ENCODE results near the gene TNNI3.

The TNNI3 gene

GRCh38 chr19:55137915-55138314 lies 19.6 kb downstream of the TNNI3 start:
- Histone ChIP-seq H3K27me3 (replicated peaks in 2 of 5; ENCODE audit: control insufficient read depth in 4 of 5, insufficient read depth in 5 of 5, low read length in 4 of 5) (peaks cover 0 to 23% (median 0%) of the 10 kb centered on the region in 5 experiments), H3K27ac (ENCODE audit: insufficient read depth in 1 of 2, low read depth in 1 of 2, low read length in 2 of 2, poor library complexity in 1 of 2, severe bottlenecking in 2 of 2) (no peak overlapping the region), H3K36me3 (ENCODE audit: control insufficient read depth in 4 of 4, insufficient read depth in 4 of 4, low read length in 3 of 4) (no peaks in the 10 kb centered on the region), H3K4me3 (ENCODE audit: control insufficient read depth in 1 of 7, extremely low read depth in 1 of 7, insufficient read depth in 4 of 7, low read depth in 2 of 7, low read length in 6 of 7) (no peak overlapping the region), H3K4me1 (ENCODE audit: control extremely low read depth in 1 of 4, control insufficient read depth in 4 of 4, insufficient read depth in 4 of 4, low read length in 3 of 4) (peaks cover 0 to 9% (median 7%) of the 10 kb centered on the region in 4 experiments), H3K9me3 (ENCODE audit: control extremely low read depth in 1 of 5, control insufficient read depth in 4 of 5, insufficient read depth in 2 of 5, low read depth in 1 of 5, low read length in 4 of 5) (no peaks in the 10 kb centered on the region)
- WGBS (ENCODE audit: insufficient coverage) = 73% methylated on average over 2 of the region's 9 CpGs
- DNase-seq = no peak
- ChIA-PET CTCF (no interaction called here), POLR2A (no interaction called here)

GRCh38 chr19:55136399-55137102 lies 21.0 kb downstream of the TNNI3 start:
- H3K9me3 ChIP-seq (ENCODE audit: control extremely low read depth in 1 of 5, control insufficient read depth in 4 of 5, insufficient read depth in 2 of 5, low read depth in 1 of 5, low read length in 4 of 5) = no peaks in the 10 kb centered on the region
- no peak for DNase-seq
- peaks cover 0 to 10% (median 0%) of the 10 kb centered on the region in 5 experiments for H3K27me3 ChIP-seq (replicated peaks in 2 of 5; ENCODE audit: control insufficient read depth in 4 of 5, insufficient read depth in 5 of 5, low read length in 4 of 5)
- H3K4me3 ChIP-seq (ENCODE audit: control insufficient read depth in 1 of 7, extremely low read depth in 1 of 7, insufficient read depth in 4 of 7, low read depth in 2 of 7, low read length in 6 of 7) = no peak overlapping the region
- 92% methylated on average over 17 of the region's 17 CpGs for WGBS (ENCODE audit: insufficient coverage)
- peaks cover 0 to 9% (median 8%) of the 10 kb centered on the region in 4 experiments for H3K4me1 ChIP-seq (ENCODE audit: control extremely low read depth in 1 of 4, control insufficient read depth in 4 of 4, insufficient read depth in 4 of 4, low read length in 3 of 4)
- no peak overlapping the region for H3K27ac ChIP-seq (ENCODE audit: insufficient read depth in 1 of 2, low read depth in 1 of 2, low read length in 2 of 2, poor library complexity in 1 of 2, severe bottlenecking in 2 of 2)
- ChIA-PET POLR2A (interaction anchor here (0.6 kb wide), 1 partner anchor 13 kb away, joined by 3 read pairs; no protein-coding TSS in a partner anchor), CTCF (interaction anchor here (0.8 to 2.1 kb wide), 5 partner anchors 24 to 365 kb away, joined by 3 to 8 read pairs (median 4); no protein-coding TSS in a partner anchor)
- no peaks in the 10 kb centered on the region for H3K36me3 ChIP-seq (ENCODE audit: control insufficient read depth in 4 of 4, insufficient read depth in 4 of 4, low read length in 3 of 4)

GRCh38 chr19:55134736-55135135 lies 22.8 kb downstream of the TNNI3 start:
- H3K4me3 ChIP-seq (ENCODE audit: control insufficient read depth in 1 of 7, extremely low read depth in 1 of 7, insufficient read depth in 4 of 7, low read depth in 2 of 7, low read length in 6 of 7) = no peak overlapping the region
- H3K27me3 ChIP-seq (replicated peaks in 2 of 5; ENCODE audit: control insufficient read depth in 4 of 5, insufficient read depth in 5 of 5, low read length in 4 of 5) = peaks cover 0 to 4% (median 0%) of the 10 kb centered on the region in 5 experiments
- no peaks in the 10 kb centered on the region for H3K9me3 ChIP-seq (ENCODE audit: control extremely low read depth in 1 of 5, control insufficient read depth in 4 of 5, insufficient read depth in 2 of 5, low read depth in 1 of 5, low read length in 4 of 5)
- POLR2A ChIA-PET = no interaction called here
- no CpG with 5 or more reads among the region's 3 CpGs for WGBS (ENCODE audit: insufficient coverage)
- H3K4me1 ChIP-seq (ENCODE audit: control extremely low read depth in 1 of 4, control insufficient read depth in 4 of 4, insufficient read depth in 4 of 4, low read length in 3 of 4) = peaks cover 0 to 7% (median 3%) of the 10 kb centered on the region in 4 experiments
- no peaks in the 10 kb centered on the region for H3K36me3 ChIP-seq (ENCODE audit: control insufficient read depth in 4 of 4, insufficient read depth in 4 of 4, low read length in 3 of 4)
- CTCF ChIA-PET = interaction anchor here (0.9 to 2.1 kb wide), 4 partner anchors 223 to 283 kb away, joined by 3 to 8 read pairs (median 3); no protein-coding TSS in a partner anchor
- H3K27ac ChIP-seq (ENCODE audit: insufficient read depth in 1 of 2, low read depth in 1 of 2, low read length in 2 of 2, poor library complexity in 1 of 2, severe bottlenecking in 2 of 2) = no peak overlapping the region
- no peak for DNase-seq

GRCh38 chr19:55133639-55134444 lies 23.7 kb downstream of the TNNI3 start:
- POLR2A ChIA-PET = no interaction called here
- WGBS (ENCODE audit: insufficient coverage) = 75% methylated on average over 23 of the region's 25 CpGs
- CTCF ChIA-PET = interaction anchor here (0.9 to 2.1 kb wide), 6 partner anchors 13 to 284 kb away, joined by 3 to 5 read pairs (median 4); no protein-coding TSS in a partner anchor

GRCh38 chr19:55132453-55133129 lies 24.9 kb downstream of the TNNI3 start:
- H3K9me3 ChIP-seq (ENCODE audit: control extremely low read depth in 1 of 5, control insufficient read depth in 4 of 5, insufficient read depth in 2 of 5, low read depth in 1 of 5, low read length in 4 of 5) = no peaks in the 10 kb centered on the region
- no peak overlapping the region for H3K27ac ChIP-seq (ENCODE audit: insufficient read depth in 1 of 2, low read depth in 1 of 2, low read length in 2 of 2, poor library complexity in 1 of 2, severe bottlenecking in 2 of 2)
- WGBS (ENCODE audit: insufficient coverage) = 28% methylated on average over 9 of the region's 14 CpGs
- DNase-seq = peak in 2 of 3 donors; percentile 57 to 63
- peaks cover 0 to 4% (median 0%) of the 10 kb centered on the region in 5 experiments for H3K27me3 ChIP-seq (replicated peaks in 2 of 5; ENCODE audit: control insufficient read depth in 4 of 5, insufficient read depth in 5 of 5, low read length in 4 of 5)
- H3K36me3 ChIP-seq (ENCODE audit: control insufficient read depth in 4 of 4, insufficient read depth in 4 of 4, low read length in 3 of 4) = no peaks in the 10 kb centered on the region
- ChIA-PET POLR2A (interaction anchor here (0.6 kb wide), 1 partner anchor 58 kb away, joined by 4 read pairs; no protein-coding TSS in a partner anchor), CTCF (interaction anchor here (0.5 to 2.1 kb wide), 8 partner anchors 9 to 253 kb away, joined by 4 to 8 read pairs (median 5); no protein-coding TSS in a partner anchor)
- no peak overlapping the region for H3K4me3 ChIP-seq (ENCODE audit: control insufficient read depth in 1 of 7, extremely low read depth in 1 of 7, insufficient read depth in 4 of 7, low read depth in 2 of 7, low read length in 6 of 7)
- peaks cover 0 to 7% (median 3%) of the 10 kb centered on the region in 4 experiments for H3K4me1 ChIP-seq (ENCODE audit: control extremely low read depth in 1 of 4, control insufficient read depth in 4 of 4, insufficient read depth in 4 of 4, low read length in 3 of 4)

More at GRCh38 chr19:55133639-55134444, 23.7 kb downstream of the TNNI3 start:
- Histone ChIP-seq H3K27me3 (replicated peaks in 2 of 5; ENCODE audit: control insufficient read depth in 4 of 5, insufficient read depth in 5 of 5, low read length in 4 of 5) (peaks cover 0 to 4% (median 0%) of the 10 kb centered on the region in 5 experiments), H3K4me3 (ENCODE audit: control insufficient read depth in 1 of 7, extremely low read depth in 1 of 7, insufficient read depth in 4 of 7, low read depth in 2 of 7, low read length in 6 of 7) (no peak overlapping the region), H3K4me1 (ENCODE audit: control extremely low read depth in 1 of 4, control insufficient read depth in 4 of 4, insufficient read depth in 4 of 4, low read length in 3 of 4) (peaks cover 0 to 7% (median 3%) of the 10 kb centered on the region in 4 experiments), H3K9me3 (ENCODE audit: control extremely low read depth in 1 of 5, control insufficient read depth in 4 of 5, insufficient read depth in 2 of 5, low read depth in 1 of 5, low read length in 4 of 5) (no peaks in the 10 kb centered on the region), H3K27ac (ENCODE audit: insufficient read depth in 1 of 2, low read depth in 1 of 2, low read length in 2 of 2, poor library complexity in 1 of 2, severe bottlenecking in 2 of 2) (no peak overlapping the region), H3K36me3 (ENCODE audit: control insufficient read depth in 4 of 4, insufficient read depth in 4 of 4, low read length in 3 of 4) (no peaks in the 10 kb centered on the region)
- DNase-seq = peak in 1 of 3 donors; percentile 31

GRCh38 chr19:55131421-55131820 lies 26.1 kb downstream of the TNNI3 start:
- DNase-seq = no peak
- no peak overlapping the region for H3K27ac ChIP-seq (ENCODE audit: insufficient read depth in 1 of 2, low read depth in 1 of 2, low read length in 2 of 2, poor library complexity in 1 of 2, severe bottlenecking in 2 of 2)
- H3K36me3 ChIP-seq (ENCODE audit: control insufficient read depth in 4 of 4, insufficient read depth in 4 of 4, low read length in 3 of 4) = no peaks in the 10 kb centered on the region
- ChIA-PET POLR2A (no interaction called here), CTCF (interaction anchor here (1.5 to 2.1 kb wide), 2 partner anchors 12 to 15 kb away, joined by 5 read pairs; no protein-coding TSS in a partner anchor)
- H3K4me3 ChIP-seq (ENCODE audit: control insufficient read depth in 1 of 7, extremely low read depth in 1 of 7, insufficient read depth in 4 of 7, low read depth in 2 of 7, low read length in 6 of 7) = no peak overlapping the region
- H3K9me3 ChIP-seq (ENCODE audit: control extremely low read depth in 1 of 5, control insufficient read depth in 4 of 5, insufficient read depth in 2 of 5, low read depth in 1 of 5, low read length in 4 of 5) = no peaks in the 10 kb centered on the region
- peaks cover 0 to 7% (median 3%) of the 10 kb centered on the region in 4 experiments for H3K4me1 ChIP-seq (ENCODE audit: control extremely low read depth in 1 of 4, control insufficient read depth in 4 of 4, insufficient read depth in 4 of 4, low read length in 3 of 4)
- peaks cover 0 to 4% (median 0%) of the 10 kb centered on the region in 5 experiments for H3K27me3 ChIP-seq (replicated peaks in 2 of 5; ENCODE audit: control insufficient read depth in 4 of 5, insufficient read depth in 5 of 5, low read length in 4 of 5)
- WGBS (ENCODE audit: insufficient coverage) = 94% methylated on average over 12 of the region's 16 CpGs
